Fibroblast of peridontal ligament (primary cell): ENCODE measurements around the gene IL17A.

ENCODE experiments used
- DNase-seq: peaks from one replicate; pipeline ENCODE4 v3.0.0-alpha.2; 2010; ENCODE audit errors: extremely low read depth

Gene IL17A

GRCh38 chr6:52216932-52217575, 30.9 kb downstream of the IL17A start:
- DNase-seq, result no peak

GRCh38 chr6:52217761-52218160, 31.6 kb downstream of the IL17A start:
- DNase-seq, result no peak

GRCh38 chr6:52221302-52221701, 35.1 kb downstream of the IL17A start:
- no peak for DNase-seq

- DNase-seq, result no peak
These were observed 41.3 kb downstream of the IL17A start for GRCh38 chr6:52227495-52227894.

GRCh38 chr6:52230685-52231084, 44.5 kb downstream of the IL17A start:
- peak; percentile 41 for DNase-seq

DNA sequence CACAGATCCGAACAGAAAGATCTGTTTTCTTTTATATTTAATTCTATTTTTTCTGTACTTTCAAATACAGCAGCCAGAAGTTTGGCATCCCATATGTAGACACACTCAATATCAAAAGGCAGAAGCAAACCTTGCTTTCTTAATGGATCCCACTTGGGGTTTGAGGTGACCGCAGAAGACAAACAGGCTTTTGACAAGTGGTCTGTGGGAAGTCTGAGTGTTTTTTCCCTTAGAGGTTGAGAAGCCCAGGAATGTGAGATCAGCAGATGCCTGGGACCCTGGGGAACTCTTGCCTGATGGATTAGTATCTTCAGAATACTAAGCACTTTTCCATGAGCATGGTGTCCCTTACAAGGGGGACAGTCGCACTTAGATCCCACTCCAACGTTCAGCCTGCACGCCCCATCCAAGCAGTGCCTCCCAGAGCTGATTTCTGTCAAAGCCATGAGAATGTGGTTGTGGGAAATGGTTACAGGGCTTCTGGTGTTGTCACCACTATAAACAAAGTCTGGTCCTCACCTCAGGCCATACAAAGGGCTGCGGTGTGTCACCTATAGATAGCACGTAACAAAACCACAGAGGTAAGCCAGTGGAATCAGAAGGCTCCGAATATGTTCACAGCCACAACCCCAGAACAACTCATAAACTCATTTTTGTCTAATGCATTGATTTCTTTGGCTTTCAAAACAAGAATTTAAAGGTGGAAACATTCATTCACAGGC, 45.4 kb downstream of the IL17A start:
- peak; percentile 3 for DNase-seq

GRCh38 chr6:52233005-52233404, 46.8 kb downstream of the IL17A start:
- DNase-seq, result no peak

- DNase-seq, result peak; percentile 58
These were observed 48.0 kb downstream of the IL17A start for GRCh38 chr6:52233975-52234823.
